A673 (cell line): ENCODE measurements around the gene IFNG. TPM values are rescaled to one million over a fixed set of nuclear protein-coding genes. Genes with fewer than 3 reads are reported as not detected.

Experiments used
- BruUV-seq: library from RNA; stranded (reverse); fragments of 400-500 nt; replicated peaks from 2 replicates; lab custom pipeline; 2021; lab: Mats Ljungman, UMichigan
- CTCF ChIA-PET: fragments of 300-600 bp; sonication (Branson Sonifier 250); formaldehyde crosslinking; loops from one replicate; lab custom pipeline; 2022; ENCODE audit warnings: antibody characterized with exemption; lab: Charles Lee
- POLR2A ChIA-PET: fragments of 300-600 bp; sonication (Branson Sonifier 250); formaldehyde crosslinking; loops from one replicate; lab custom pipeline; 2022; ENCODE audit warnings: antibody characterized with exemption; ENCODE audit not compliant: low non-redundant PET; lab: Charles Lee
- DNase-seq: peaks from one replicate; pipeline ENCODE4 v3.0.0-alpha.2; 2015; ENCODE audit warnings: low spot score
- H3K27ac ChIP-seq: fragments of 200-600 bp; sonication (generic); 2 replicates; pipeline ENCODE4 v1.5.1; 2016; ENCODE audit warnings: mixed run types, low read depth, mild to moderate bottlenecking, mixed read lengths, antibody characterized with exemption, low read length; ENCODE audit not compliant: poor library complexity, severe bottlenecking
- H3K27me3 ChIP-seq: fragments of 200-600 bp; sonication (generic); replicated peaks from 2 replicates; pipeline ENCODE4 v1.6.1; 2017; ENCODE audit warnings: mixed run types, low read depth, mild to moderate bottlenecking, mixed read lengths, antibody characterized with exemption, low read length; ENCODE audit not compliant: insufficient read depth, poor library complexity
- H3K36me3 ChIP-seq: fragments of 200-600 bp; sonication (generic); 2 replicates; pipeline ENCODE4 v1.6.1; 2016; ENCODE audit warnings: mixed run types, mild to moderate bottlenecking, mixed read lengths, antibody characterized with exemption, low read length; ENCODE audit not compliant: insufficient read depth, poor library complexity, severe bottlenecking
- H3K4me1 ChIP-seq: fragments of 200-600 bp; sonication (generic); 2 replicates; pipeline ENCODE4 v1.6.1; 2017; ENCODE audit warnings: mixed run types, mild to moderate bottlenecking, mixed read lengths, antibody characterized with exemption, low read length; ENCODE audit not compliant: insufficient read depth, poor library complexity, severe bottlenecking
- H3K4me3 ChIP-seq: fragments of 200-600 bp; sonication (generic); 2 replicates; pipeline ENCODE4 v1.5.1; 2016; ENCODE audit warnings: low read depth, mixed run types, mild to moderate bottlenecking, mixed read lengths, low read length; ENCODE audit not compliant: poor library complexity, severe bottlenecking
- H3K9me3 ChIP-seq: fragments of 200-600 bp; sonication (generic); 2 replicates; pipeline ENCODE4 v1.6.1; 2016; ENCODE audit warnings: mixed run types, low read depth, mild to moderate bottlenecking, mixed read lengths, antibody characterized with exemption, low read length; ENCODE audit not compliant: poor library complexity, severe bottlenecking
- EZH2 ChIP-seq: fragments of 200-600 bp; sonication (generic); IDR thresholded peaks from 2 replicates; pipeline ENCODE4 v1.6.1; 2017; ENCODE audit warnings: borderline replicate concordance, low read depth, mild to moderate bottlenecking, mixed read lengths, antibody characterized with exemption, low read length; ENCODE audit not compliant: poor library complexity, severe bottlenecking
- intact Hi-C: fragments of 100-400 bp; cut with micrococcal nuclease; formaldehyde crosslinking; loops from one replicate; pipeline ENCODE4 v1.10.0; 2022; ENCODE audit not compliant: unreplicated experiment
- total RNA-seq: library from RNA; stranded (reverse); gene quantifications from 2 replicates; pipeline ENCODE4 v1.2.3, GENCODE V29; 2021
- TF ChIP-seq, protein P1 (sequence below): fragments of 300-800, 200-600 bp; sonication (generic); conservative IDR thresholded peaks from 2 replicates; pipeline ENCODE4 v1.5.1; 2017; ENCODE audit warnings: low read depth, mild to moderate bottlenecking, antibody characterized with exemption, low read length, moderate library complexity, mixed read lengths

The IFNG gene
- total RNA-seq, 1 experiment from 2014 or later = not detected

DNA sequence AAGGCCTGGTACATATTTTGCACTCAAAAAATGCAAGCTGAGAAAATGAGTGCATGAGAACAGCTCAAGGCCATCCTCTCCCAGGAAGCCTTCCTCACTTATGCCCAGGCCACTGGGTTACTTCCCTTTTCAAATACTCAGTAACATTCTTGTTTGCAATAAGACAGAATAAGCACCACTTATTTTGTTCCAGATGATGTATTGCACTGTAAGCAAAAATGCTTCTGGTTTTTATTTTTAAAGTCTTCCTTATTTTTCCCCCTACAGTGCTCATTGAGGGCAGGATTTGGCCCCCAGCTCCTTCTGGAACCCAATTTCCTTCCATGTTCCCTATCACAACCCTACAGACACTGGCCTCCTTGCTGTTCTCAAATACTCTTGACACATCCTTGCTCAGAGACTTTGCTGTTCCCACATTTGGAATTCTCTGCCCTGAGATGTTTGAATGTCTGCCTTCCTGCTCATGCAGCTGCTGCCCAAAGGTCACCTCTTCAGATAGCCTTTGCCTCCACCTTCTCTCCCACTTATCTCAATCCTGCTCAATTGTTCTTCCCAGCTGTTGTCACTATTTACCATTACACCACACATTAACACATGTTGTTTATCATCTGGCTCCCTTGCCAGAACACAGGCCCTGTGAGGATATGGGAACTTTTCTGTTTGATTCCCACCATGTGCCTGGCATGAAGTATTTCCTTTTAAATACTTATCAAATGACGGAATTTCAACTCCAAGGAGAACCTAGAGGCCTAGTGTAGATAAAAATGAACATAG lies 49.9 kb downstream of the IFNG start:
- no TSS peak for BruUV-seq
- CTCF ChIA-PET = no interaction called here
- no peak for DNase-seq

DNA sequence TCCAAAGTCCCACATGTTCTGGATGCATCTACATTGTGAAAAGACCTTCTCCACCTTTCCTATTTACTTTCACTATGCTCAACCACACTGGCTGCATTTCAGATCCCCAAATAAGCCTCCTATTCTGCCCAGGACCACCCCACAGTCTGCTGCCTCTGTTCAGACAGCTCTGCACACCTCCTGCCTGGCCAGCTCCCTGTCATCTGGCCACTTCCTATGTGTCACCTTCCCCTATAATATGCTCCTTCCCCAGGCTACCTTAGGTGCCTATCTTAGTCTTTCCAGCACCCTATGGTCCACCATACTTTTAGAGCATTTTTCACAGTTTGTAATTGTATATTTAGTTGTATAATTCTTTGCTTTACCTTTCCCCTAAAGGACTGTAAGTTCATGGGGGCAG lies 50.5 kb downstream of the IFNG start:
- no peaks in the 10 kb centered on the region for H3K9me3 ChIP-seq
- no peaks in the 10 kb centered on the region for H3K4me1 ChIP-seq
- no peak overlapping the region for H3K4me3 ChIP-seq
- CTCF ChIA-PET = no interaction called here
- no peak for DNase-seq
- intact Hi-C loops = no loop called here
- TF ChIP-seq, protein P1, sequence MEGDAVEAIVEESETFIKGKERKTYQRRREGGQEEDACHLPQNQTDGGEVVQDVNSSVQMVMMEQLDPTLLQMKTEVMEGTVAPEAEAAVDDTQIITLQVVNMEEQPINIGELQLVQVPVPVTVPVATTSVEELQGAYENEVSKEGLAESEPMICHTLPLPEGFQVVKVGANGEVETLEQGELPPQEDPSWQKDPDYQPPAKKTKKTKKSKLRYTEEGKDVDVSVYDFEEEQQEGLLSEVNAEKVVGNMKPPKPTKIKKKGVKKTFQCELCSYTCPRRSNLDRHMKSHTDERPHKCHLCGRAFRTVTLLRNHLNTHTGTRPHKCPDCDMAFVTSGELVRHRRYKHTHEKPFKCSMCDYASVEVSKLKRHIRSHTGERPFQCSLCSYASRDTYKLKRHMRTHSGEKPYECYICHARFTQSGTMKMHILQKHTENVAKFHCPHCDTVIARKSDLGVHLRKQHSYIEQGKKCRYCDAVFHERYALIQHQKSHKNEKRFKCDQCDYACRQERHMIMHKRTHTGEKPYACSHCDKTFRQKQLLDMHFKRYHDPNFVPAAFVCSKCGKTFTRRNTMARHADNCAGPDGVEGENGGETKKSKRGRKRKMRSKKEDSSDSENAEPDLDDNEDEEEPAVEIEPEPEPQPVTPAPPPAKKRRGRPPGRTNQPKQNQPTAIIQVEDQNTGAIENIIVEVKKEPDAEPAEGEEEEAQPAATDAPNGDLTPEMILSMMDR = no peak
- no peak for TF ChIP-seq EZH2
- H3K27me3 ChIP-seq = no peaks in the 10 kb centered on the region
- H3K27ac ChIP-seq = no peak overlapping the region
- no TSS peak for BruUV-seq
- POLR2A ChIA-PET = no interaction called here
- no peaks in the 10 kb centered on the region for H3K36me3 ChIP-seq

More for the DNA sequence above, 49.9 kb downstream of the IFNG start:
- Histone ChIP-seq H3K9me3 (no peaks in the 10 kb centered on the region), H3K4me3 (no peak overlapping the region), H3K27ac (no peak overlapping the region), H3K27me3 (no peaks in the 10 kb centered on the region), H3K4me1 (no peaks in the 10 kb centered on the region), H3K36me3 (no peaks in the 10 kb centered on the region)
- POLR2A ChIA-PET = no interaction called here
- TF ChIP-seq, protein P1 = no peak
- no peak for TF ChIP-seq EZH2
- intact Hi-C loops = no loop called here

DNA sequence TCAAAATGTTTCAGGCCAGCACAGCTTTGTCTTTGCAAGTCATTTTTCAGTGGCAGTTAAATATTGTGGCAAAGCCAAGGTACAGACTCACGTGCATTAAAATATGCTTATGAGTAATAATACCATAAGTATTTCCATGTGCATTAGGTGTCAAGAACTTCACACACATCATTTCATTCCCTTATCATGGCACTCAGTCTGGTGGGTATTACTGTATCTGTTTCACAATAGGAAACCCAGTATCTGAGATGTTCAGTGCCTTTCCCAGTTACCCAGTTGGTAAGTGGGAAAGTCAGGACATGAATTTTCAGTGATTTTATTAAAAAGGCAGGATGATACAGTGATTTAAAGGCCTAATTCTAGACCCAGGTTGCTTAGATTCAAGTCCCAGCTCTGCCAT lies 52.9 kb downstream of the IFNG start:
- CTCF ChIA-PET = no interaction called here
- no peak overlapping the region for H3K4me3 ChIP-seq
- POLR2A ChIA-PET = no interaction called here
- no TSS peak for BruUV-seq
- no peak overlapping the region for H3K27ac ChIP-seq
- intact Hi-C loops = no loop called here
- no peaks in the 10 kb centered on the region for H3K4me1 ChIP-seq
- H3K36me3 ChIP-seq = no peaks in the 10 kb centered on the region
- peaks cover 5% of the 10 kb centered on the region for H3K27me3 ChIP-seq
- no peak for TF ChIP-seq EZH2
- TF ChIP-seq, protein P1 = no peak
- no peaks in the 10 kb centered on the region for H3K9me3 ChIP-seq
- no peak for DNase-seq
